Measurements from ENCODE around the gene MCU.
"Not testable (repeated sequence)": the region's sequence is repeated elsewhere in the genome, so short reads cannot be mapped to it uniquely, and the experiment has no call there.

MCU gene

DNA sequence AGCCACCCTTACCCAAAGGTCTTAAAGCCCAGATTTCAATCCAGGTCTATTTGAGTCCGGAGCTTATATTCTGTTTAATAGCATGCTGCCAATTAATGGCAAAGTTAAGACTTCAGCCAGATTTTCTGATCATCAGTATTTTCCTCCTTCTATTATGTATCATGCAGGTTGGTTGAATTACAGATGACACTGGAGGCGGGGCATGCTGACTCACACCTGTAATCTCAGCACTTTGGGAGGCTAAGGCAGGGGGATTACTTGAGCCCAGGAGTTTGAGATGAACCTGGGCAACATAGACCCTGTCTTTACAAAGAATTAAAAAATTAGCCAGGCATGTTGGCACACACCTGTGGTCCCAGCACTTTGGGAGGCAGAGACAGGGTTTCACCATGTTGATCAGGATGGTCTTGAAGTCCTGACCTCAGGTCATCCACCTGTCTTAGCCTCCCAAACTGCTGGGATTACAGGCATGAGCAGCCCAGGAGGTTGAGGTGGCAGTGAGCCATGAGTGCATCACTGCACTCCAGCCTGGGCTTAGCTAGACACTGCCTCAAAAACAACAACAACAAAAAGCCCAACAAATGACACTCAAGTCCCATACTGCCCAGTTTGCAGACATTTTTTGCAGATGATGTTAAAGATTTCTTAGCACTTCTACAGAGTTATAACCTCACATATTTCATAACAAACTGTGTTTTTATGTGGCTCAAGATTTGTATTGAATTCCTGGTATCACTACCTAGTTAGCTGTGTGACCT lies 62.5 kb downstream of the MCU start:
- no peak for DNase-seq (ENCODE audit: low spot score)
- H3K27ac ChIP-seq = no peak overlapping the region
- ChIA-PET POLR2A (ENCODE audit: low non-redundant PET) (interaction anchor here (0.7 kb wide), 1 partner anchor 14 kb away, joined by 10 read pairs; no protein-coding TSS in a partner anchor), CTCF (interaction anchor here (0.6 kb wide), 1 partner anchor 314 kb away, joined by 4 read pairs; no protein-coding TSS in a partner anchor)
- TF ChIP-seq, protein P1, sequence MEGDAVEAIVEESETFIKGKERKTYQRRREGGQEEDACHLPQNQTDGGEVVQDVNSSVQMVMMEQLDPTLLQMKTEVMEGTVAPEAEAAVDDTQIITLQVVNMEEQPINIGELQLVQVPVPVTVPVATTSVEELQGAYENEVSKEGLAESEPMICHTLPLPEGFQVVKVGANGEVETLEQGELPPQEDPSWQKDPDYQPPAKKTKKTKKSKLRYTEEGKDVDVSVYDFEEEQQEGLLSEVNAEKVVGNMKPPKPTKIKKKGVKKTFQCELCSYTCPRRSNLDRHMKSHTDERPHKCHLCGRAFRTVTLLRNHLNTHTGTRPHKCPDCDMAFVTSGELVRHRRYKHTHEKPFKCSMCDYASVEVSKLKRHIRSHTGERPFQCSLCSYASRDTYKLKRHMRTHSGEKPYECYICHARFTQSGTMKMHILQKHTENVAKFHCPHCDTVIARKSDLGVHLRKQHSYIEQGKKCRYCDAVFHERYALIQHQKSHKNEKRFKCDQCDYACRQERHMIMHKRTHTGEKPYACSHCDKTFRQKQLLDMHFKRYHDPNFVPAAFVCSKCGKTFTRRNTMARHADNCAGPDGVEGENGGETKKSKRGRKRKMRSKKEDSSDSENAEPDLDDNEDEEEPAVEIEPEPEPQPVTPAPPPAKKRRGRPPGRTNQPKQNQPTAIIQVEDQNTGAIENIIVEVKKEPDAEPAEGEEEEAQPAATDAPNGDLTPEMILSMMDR (conservative IDR thresholded peaks at IDR 0.05; ENCODE audit: low read depth) = no peak

DNA sequence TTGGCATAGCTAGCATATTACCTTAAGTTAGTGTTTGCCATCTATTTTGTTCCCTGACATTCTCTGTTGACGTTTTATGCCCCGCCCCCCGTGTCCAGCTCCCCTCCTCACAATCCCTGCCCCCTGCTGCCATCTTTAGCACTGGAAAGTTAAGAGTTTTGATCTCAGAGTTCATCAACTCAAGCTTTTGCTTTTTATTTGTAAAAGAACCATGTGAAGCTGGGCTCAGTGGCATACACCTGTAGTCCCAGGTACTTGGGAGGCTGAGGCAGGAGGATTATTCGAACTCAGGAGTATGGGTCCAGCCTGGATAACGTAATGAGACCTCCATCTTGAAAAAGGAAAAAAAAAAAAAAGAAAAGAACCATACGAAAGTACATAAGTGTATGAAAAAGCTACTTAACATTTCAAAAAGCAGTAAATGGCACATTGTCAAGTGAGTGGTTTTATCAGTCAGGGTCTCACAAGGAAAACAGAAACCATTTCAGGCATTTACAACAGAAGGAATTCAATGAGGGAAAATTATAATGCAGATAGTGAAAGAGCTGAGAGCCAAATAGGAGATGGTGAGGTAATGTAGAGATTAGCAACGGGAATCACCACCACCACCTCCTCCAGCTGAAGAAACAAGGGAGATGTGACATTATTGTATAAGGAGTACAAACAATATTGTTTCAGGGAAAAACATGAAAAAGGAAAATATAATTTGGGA lies 64.9 kb downstream of the MCU start:
- H3K27ac ChIP-seq = no peak overlapping the region
- DNase-seq (ENCODE audit: low spot score) = no peak
- CTCF ChIA-PET = interaction anchor here (0.6 kb wide), 3 partner anchors 10 to 1508 kb away, joined by 3 to 5 read pairs (median 4); no protein-coding TSS in a partner anchor
- TF ChIP-seq, protein P1 (conservative IDR thresholded peaks at IDR 0.05; ENCODE audit: low read depth) = no peak
- POLR2A ChIA-PET (ENCODE audit: low non-redundant PET) = no interaction called here

DNA sequence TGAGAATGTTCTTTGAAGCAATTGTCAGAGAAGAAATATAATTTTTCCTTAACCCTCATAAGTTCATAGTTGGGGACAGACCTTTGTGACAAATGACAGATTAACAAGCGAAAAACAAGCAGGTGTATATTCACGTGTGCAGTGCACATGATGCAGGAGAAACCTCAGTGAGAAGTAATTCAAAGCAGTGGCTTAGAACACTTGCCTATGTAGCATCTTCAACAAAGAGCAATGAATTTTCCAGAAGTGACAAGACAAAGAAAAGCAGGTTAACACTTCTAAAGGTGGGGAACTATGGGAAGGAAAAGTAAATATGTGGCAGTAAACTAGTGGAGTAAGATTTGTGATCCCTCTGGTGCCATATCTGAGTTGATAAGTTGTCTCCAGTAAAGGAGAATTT lies 65.8 kb downstream of the MCU start:
- POLR2A ChIA-PET (ENCODE audit: low non-redundant PET) = no interaction called here
- DNase-seq (ENCODE audit: low spot score) = no peak
- TF ChIP-seq, protein P1 (conservative IDR thresholded peaks at IDR 0.05; ENCODE audit: low read depth) = no peak
- CTCF ChIA-PET = interaction anchor here (0.6 kb wide), 1 partner anchor 24 kb away, joined by 4 read pairs; no protein-coding TSS in a partner anchor
- H3K27ac ChIP-seq = no peak overlapping the region

DNA sequence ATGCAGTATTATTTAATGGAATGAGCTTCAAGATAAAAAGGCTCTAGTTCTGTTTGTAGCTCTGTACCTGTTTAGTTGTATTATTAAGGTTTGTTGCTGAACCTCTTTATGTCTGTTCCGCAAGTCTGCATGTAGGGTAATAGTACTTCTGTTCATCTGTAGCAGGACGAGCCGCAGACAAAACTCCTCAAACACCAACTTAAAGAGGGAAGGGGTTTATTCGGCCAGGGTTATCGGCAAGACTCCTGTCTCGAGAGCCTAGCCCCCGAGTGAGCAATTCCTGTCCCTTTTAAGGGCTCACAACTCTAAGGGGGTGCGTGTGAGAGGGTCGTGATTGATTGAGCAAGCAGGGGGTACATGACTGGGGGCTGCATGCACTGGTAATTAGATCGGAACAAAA lies 67.0 kb downstream of the MCU start:
- CTCF ChIA-PET; DNase-seq (ENCODE audit: low spot score); H3K27ac ChIP-seq; POLR2A ChIA-PET (ENCODE audit: low non-redundant PET): not testable (repeated sequence)

DNA sequence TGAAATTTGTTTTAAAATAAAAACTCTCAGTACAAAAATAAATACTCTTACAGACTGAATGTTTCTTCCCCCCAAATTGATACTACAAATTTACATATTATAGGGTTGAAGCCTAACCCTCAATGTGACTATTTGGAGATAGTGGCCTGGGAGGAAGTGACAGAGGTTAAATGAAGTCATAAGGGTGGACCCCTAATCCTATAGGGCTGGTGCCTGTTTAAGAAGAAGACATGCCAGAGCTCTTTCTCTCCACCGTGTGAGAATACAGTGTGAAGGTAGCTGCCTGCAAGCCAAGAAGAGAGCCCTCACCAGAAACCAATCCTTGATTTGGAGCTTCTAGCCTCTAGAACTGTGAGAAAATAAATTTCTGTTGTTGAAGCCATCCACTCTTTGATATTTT lies 67.6 kb downstream of the MCU start:
- TF ChIP-seq, protein P1 (conservative IDR thresholded peaks at IDR 0.05; ENCODE audit: low read depth) = no peak
- DNase-seq (ENCODE audit: low spot score) = no peak
- ChIA-PET CTCF (no interaction called here), POLR2A (ENCODE audit: low non-redundant PET) (interaction anchor here (0.7 kb wide), 1 partner anchor 78 kb away, joined by 3 read pairs; no protein-coding TSS in a partner anchor)
- H3K27ac ChIP-seq = no peak overlapping the region

DNA sequence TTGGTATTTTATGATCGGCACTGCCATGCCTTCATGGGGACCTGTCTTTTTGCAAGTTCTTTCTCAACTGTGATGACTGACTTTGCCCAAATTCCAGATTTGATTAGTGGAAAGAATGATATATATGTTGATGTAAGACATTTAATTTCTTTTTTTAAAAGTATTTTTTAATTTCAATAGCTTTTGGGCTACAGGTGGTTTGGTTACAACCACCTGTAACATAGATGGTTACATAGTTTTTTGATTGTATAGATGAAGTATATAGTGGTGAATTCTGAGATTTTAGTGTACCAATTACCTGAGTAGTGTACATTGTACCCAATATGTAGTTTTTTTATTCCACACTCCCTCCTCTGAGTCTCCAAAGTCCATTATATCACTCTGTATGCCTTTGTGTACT lies 69.6 kb downstream of the MCU start:
- H3K27ac ChIP-seq = no peak overlapping the region
- no peak for DNase-seq (ENCODE audit: low spot score)
- TF ChIP-seq, protein P1 (conservative IDR thresholded peaks at IDR 0.05; ENCODE audit: low read depth) = no peak
- POLR2A ChIA-PET (ENCODE audit: low non-redundant PET) = interaction anchor here (0.6 kb wide), 1 partner anchor 429 kb away, joined by 10 read pairs; no protein-coding TSS in a partner anchor
- CTCF ChIA-PET = interaction anchor here (1.6 kb wide), 1 partner anchor 12 kb away, joined by 3 read pairs; no protein-coding TSS in a partner anchor

Data from RWPE1 (cell line).